Measurements from ENCODE around the gene SLC27A4.

Gene SLC27A4

GRCh38 chr9:128349772-128350171 is 9.4 kb downstream of the SLC27A4 start:
- in situ Hi-C loops (cut with HindIII; ENCODE audit: low sequenced_read_pairs): no loop called here
- no peak for TF ChIP-seq CTCF (IDR thresholded peaks at IDR 0.05; ENCODE audit: low read depth, low read length)
- DNase-seq (ENCODE audit: low read depth, low spot score): no peak
- H3K4me3 ChIP-seq (ENCODE audit: low read depth, low read length): no peak overlapping the region

GRCh38 chr9:128355451-128355850 is 15.1 kb downstream of the SLC27A4 start:
- in situ Hi-C loops (cut with HindIII; ENCODE audit: low sequenced_read_pairs): no loop called here
- H3K4me3 ChIP-seq (ENCODE audit: low read depth, low read length): no peak overlapping the region
- DNase-seq (ENCODE audit: low read depth, low spot score): no peak
- no peak for TF ChIP-seq CTCF (IDR thresholded peaks at IDR 0.05; ENCODE audit: low read depth, low read length)

GRCh38 chr9:128358090-128358489 is 17.8 kb downstream of the SLC27A4 start:
- no peak for TF ChIP-seq CTCF (IDR thresholded peaks at IDR 0.05; ENCODE audit: low read depth, low read length)
- H3K4me3 ChIP-seq (ENCODE audit: low read depth, low read length): no peak overlapping the region
- in situ Hi-C loops (cut with HindIII; ENCODE audit: low sequenced_read_pairs): no loop called here
- DNase-seq (ENCODE audit: low read depth, low spot score): no peak

- TF ChIP-seq CTCF (IDR thresholded peaks at IDR 0.05; ENCODE audit: low read depth, low read length): no peak
- in situ Hi-C loops (cut with HindIII; ENCODE audit: low sequenced_read_pairs): no loop called here
- no peak for DNase-seq (ENCODE audit: low read depth, low spot score)
- no peak overlapping the region for H3K4me3 ChIP-seq (ENCODE audit: low read depth, low read length)
Measured at GRCh38 chr9:128358861-128359260, 18.5 kb downstream of the SLC27A4 start.

GRCh38 chr9:128360826-128361225 is 20.5 kb downstream of the SLC27A4 start:
- DNase-seq (ENCODE audit: low read depth, low spot score): no peak
- no peak for TF ChIP-seq CTCF (IDR thresholded peaks at IDR 0.05; ENCODE audit: low read depth, low read length)
- in situ Hi-C loops (cut with HindIII; ENCODE audit: low sequenced_read_pairs): no loop called here

GRCh38 chr9:128361296-128361985 is 21.1 kb downstream of the SLC27A4 start:
- no peak for TF ChIP-seq CTCF (IDR thresholded peaks at IDR 0.05; ENCODE audit: low read depth, low read length)
- DNase-seq (ENCODE audit: low read depth, low spot score): peak; percentile 13
- in situ Hi-C loops (cut with HindIII; ENCODE audit: low sequenced_read_pairs): no loop called here
- H3K4me3 ChIP-seq (ENCODE audit: low read depth, low read length): peak overlapping the region; percentile 34

More at GRCh38 chr9:128360826-128361225, 20.5 kb downstream of the SLC27A4 start:
- no peak overlapping the region for H3K4me3 ChIP-seq (ENCODE audit: low read depth, low read length)
